Fibroblast of mammary gland (primary cell): Measurements from ENCODE around the gene ADGRL2.
"Not testable (repeated sequence)": the region's sequence is repeated elsewhere in the genome, so short reads cannot be mapped to it uniquely, and the experiment has no call there.

Experiments used
- DNase-seq: peaks from one replicate; pipeline ENCODE4 v3.0.0-alpha.2; 2010; ENCODE audit warnings: low read depth
- H3K4me3 ChIP-seq: 2 replicates; pipeline ENCODE4 v1.5.1; 2011; ENCODE audit warnings: low read depth, mild to moderate bottlenecking, low read length, moderate library complexity; ENCODE audit not compliant: control insufficient read depth
- TF ChIP-seq, protein P1 (sequence below): conservative IDR thresholded peaks from 2 replicates; pipeline ENCODE4 v1.5.1; 2011; ENCODE audit warnings: low read depth, low read length, inconsistent platforms; ENCODE audit not compliant: control insufficient read depth, insufficient read depth

Gene ADGRL2

DNA sequence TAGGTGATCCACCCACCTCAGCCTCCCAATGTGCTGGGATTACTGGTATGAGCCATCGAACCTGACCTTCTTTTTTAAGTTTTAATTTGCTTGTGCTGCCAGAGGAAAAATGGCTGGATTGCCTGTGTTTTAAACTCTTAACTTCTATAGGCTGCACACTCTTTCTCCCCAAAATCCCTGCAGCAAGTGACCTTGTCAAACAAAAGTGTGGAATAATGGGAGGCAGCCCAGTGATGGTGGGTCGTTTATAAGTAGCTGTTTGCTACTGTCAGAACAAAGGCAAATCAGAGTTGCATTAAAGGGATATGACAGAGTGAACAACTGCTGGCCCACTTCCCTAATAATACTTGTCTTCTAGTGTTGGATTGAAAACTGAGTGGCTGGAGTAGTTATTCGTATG, 74.2 kb downstream of the ADGRL2 start:
- H3K4me3 ChIP-seq: no peak overlapping the region
- TF ChIP-seq, protein P1, sequence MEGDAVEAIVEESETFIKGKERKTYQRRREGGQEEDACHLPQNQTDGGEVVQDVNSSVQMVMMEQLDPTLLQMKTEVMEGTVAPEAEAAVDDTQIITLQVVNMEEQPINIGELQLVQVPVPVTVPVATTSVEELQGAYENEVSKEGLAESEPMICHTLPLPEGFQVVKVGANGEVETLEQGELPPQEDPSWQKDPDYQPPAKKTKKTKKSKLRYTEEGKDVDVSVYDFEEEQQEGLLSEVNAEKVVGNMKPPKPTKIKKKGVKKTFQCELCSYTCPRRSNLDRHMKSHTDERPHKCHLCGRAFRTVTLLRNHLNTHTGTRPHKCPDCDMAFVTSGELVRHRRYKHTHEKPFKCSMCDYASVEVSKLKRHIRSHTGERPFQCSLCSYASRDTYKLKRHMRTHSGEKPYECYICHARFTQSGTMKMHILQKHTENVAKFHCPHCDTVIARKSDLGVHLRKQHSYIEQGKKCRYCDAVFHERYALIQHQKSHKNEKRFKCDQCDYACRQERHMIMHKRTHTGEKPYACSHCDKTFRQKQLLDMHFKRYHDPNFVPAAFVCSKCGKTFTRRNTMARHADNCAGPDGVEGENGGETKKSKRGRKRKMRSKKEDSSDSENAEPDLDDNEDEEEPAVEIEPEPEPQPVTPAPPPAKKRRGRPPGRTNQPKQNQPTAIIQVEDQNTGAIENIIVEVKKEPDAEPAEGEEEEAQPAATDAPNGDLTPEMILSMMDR: no peak
- DNase-seq: no peak

GRCh38 chr1:81876901-81877733, 76.4 kb downstream of the ADGRL2 start:
- TF ChIP-seq, protein P1: no peak
- no peak overlapping the region for H3K4me3 ChIP-seq
- DNase-seq: peak; percentile 60

DNA sequence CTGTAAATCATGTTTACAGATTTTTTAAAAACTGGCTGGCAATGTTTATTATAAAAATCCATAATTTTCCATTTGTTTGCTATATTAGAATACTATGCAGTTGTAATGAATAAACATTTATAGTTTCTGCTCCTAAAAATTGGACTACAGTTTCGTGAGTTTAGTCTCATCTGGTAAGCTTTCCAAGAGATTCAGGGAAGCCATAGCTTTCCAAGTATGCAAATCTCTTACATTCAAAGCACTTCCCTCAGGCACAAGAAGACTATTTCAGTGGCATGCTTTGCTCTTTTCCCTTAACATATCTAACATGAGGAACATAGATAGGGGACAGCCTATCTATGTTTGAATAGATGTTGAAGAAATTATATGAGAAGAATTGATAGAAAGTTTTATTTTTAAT, 77.2 kb downstream of the ADGRL2 start:
- H3K4me3 ChIP-seq: no peak overlapping the region
- TF ChIP-seq, protein P1: no peak
- no peak for DNase-seq

GRCh38 chr1:81878538-81878937, 77.8 kb downstream of the ADGRL2 start:
- TF ChIP-seq, protein P1: no peak
- H3K4me3 ChIP-seq: no peak overlapping the region
- no peak for DNase-seq

DNA sequence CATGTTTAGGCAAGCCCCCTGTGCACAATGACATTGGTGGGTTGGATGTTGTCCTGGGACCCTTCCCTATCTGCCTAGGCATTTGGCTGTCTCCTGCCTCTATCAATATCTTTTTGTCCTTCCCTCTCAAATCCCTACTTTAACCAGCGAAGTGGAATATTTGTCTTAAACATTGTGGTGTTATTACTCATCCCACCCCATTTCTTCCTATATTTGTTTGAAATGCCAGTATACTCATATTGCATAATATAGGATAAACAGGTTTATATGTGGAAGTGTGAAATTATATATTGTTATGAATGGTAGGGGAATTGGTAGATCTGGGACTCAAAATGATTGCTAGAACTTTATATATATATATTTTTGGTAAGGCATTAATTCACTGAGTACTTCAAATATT, 80.0 kb downstream of the ADGRL2 start:
- TF ChIP-seq, protein P1: no peak
- no peak overlapping the region for H3K4me3 ChIP-seq
- no peak for DNase-seq

DNA sequence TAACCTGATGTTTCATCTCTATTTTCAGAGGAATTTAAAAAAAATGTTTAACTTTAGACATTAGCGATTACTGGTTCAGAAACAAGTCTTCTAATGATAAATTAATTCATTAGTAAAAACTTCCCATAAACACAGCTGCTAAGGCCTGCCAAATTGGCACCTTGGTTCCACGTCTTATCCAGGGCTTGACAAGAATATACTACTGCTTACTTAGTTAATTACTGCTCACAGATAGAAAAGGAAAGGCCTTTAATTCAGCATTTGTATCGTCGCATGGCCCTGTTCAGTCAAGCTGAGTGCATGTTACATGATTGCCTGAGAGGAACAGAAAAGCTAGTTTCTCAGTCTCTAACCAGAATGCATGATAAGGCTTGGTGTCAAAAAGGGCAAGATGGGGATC, 84.6 kb downstream of the ADGRL2 start:
- no peak for DNase-seq
- no peak overlapping the region for H3K4me3 ChIP-seq
- TF ChIP-seq, protein P1: no peak

DNA sequence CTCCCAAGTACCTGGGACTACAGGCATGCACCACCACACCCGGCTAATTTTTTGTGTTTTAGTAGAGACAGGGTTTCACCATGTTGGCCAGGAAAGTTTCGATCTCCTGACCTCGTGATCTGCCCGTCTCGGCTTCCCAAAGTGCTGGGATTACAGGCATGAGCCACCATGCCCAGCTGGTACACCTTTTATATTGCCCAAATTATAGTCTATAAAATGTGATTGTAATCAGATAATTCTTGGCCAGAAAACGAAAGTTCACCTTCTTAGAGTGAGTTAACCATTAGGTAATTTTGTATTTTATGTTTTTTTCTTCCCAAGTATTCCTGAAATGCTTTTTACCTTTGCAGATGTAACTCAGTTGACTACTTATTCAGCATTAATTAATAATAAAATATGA, 85.6 kb downstream of the ADGRL2 start:
- not testable (repeated sequence) for H3K4me3 ChIP-seq, DNase-seq
